Chondrocyte (in vitro differentiated cells): ENCODE results near the gene SCGB3A2. TPM values are rescaled to one million over a fixed set of nuclear protein-coding genes. Genes with fewer than 3 reads are reported as not detected.

Experiments used
- DNase-seq: peaks from one replicate; pipeline ENCODE4 v3.0.0; 2021; ENCODE audit warnings: mixed read lengths, low spot score
- H3K27ac Mint-ChIP-seq: one replicate; pipeline ENCODE4 v1.8.0; 2021; ENCODE audit warnings: mild to moderate bottlenecking, moderate library complexity, mixed read lengths; ENCODE audit not compliant: unreplicated experiment
- H3K27me3 Mint-ChIP-seq: 2 replicates; pipeline ENCODE4 v1.8.0; 2021; ENCODE audit warnings: low read depth, mixed read lengths
- H3K36me3 Mint-ChIP-seq: 2 replicates; pipeline ENCODE4 v1.8.0; 2021; ENCODE audit warnings: low read depth, mixed read lengths
- H3K4me1 Mint-ChIP-seq: 2 replicates; pipeline ENCODE4 v1.8.0; 2021; ENCODE audit warnings: low read depth, mild to moderate bottlenecking, mixed read lengths
- H3K4me3 Mint-ChIP-seq: one replicate; pipeline ENCODE4 v1.8.0; 2021; ENCODE audit warnings: mild to moderate bottlenecking, moderate library complexity, mixed read lengths; ENCODE audit not compliant: unreplicated experiment
- H3K9me3 Mint-ChIP-seq: 2 replicates; pipeline ENCODE4 v1.8.0; 2021; ENCODE audit warnings: low read depth, mixed read lengths
- long read RNA-seq: library from polyadenylated mRNA; stranded (forward); transcript quantifications from one replicate; pipeline ENCODE4 v2.0.0, GENCODE V29; 2021
- total RNA-seq: library from RNA; stranded (reverse); gene quantifications from 3 replicates; pipeline ENCODE4 v1.2.1, GENCODE V29; 2021
- TF ChIP-seq, protein P1 (sequence below): fragments of 200-600 bp; sonication (generic); IDR thresholded peaks from 2 replicates; pipeline ENCODE4 v1.5.0; 2021; ENCODE audit warnings: antibody characterized with exemption, mild to moderate bottlenecking, moderate library complexity

Gene SCGB3A2
- total RNA-seq, result not detected in 3 replicates
- long read RNA-seq, result 0 reads

DNA sequence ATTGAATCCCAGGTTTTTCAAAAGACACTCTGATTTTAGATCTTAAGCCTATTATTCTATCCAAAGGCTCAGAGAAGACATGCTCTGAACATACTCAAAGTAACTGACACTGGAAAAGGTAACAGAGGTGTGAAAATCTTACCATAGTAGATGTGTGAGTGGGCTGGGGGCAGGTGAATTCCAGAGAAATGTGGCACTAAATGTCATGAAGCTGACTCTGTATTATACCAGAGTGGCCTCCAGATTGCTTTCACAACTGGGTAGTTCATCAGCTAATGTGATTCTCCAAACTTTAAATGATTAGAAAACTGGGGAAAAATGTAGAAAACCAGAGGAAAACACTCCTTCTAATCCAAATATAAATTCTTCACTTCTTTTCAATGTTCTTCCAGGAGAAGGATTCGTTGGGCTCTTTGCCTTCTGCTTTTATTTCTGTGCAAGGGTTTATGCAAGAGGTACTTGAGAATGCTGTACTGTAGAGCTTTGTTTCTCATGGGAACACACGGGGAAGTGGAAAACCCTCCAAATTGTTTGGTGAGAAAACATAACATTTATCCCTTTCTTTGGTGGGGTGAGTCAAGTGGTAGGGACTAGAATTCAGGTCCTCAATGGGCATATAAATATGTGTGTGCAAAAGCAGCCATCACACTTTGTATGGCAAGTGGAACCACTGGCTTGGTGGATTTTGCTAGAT is at the start of gene SCGB3A2:
SCGB3A2 (plus strand) TSS at position 646 of the 694 bp plus-strand sequence. CDS start 93 bp downstream, outside the sequence.
- TF ChIP-seq, protein P1, sequence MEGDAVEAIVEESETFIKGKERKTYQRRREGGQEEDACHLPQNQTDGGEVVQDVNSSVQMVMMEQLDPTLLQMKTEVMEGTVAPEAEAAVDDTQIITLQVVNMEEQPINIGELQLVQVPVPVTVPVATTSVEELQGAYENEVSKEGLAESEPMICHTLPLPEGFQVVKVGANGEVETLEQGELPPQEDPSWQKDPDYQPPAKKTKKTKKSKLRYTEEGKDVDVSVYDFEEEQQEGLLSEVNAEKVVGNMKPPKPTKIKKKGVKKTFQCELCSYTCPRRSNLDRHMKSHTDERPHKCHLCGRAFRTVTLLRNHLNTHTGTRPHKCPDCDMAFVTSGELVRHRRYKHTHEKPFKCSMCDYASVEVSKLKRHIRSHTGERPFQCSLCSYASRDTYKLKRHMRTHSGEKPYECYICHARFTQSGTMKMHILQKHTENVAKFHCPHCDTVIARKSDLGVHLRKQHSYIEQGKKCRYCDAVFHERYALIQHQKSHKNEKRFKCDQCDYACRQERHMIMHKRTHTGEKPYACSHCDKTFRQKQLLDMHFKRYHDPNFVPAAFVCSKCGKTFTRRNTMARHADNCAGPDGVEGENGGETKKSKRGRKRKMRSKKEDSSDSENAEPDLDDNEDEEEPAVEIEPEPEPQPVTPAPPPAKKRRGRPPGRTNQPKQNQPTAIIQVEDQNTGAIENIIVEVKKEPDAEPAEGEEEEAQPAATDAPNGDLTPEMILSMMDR, result no peak
- DNase-seq, result no peak
- peaks cover 9% of the 10 kb centered on the region for H3K36me3 Mint-ChIP-seq
- H3K9me3 Mint-ChIP-seq, result no peaks in the 10 kb centered on the region
- H3K4me3 Mint-ChIP-seq, result no peak within 1 kb of the TSS
- H3K27me3 Mint-ChIP-seq, result peaks cover 78% of the 10 kb centered on the region
- H3K4me1 Mint-ChIP-seq, result peaks cover 7% of the 10 kb centered on the region
- no peak within 1 kb of the TSS for H3K27ac Mint-ChIP-seq

GRCh38 chr5:147830035-147830434 is 48.5 kb upstream of the SCGB3A2 start:
- Mint-ChIP-seq H3K27me3 (peaks cover 25% of the 10 kb centered on the region), H3K36me3 (peaks cover 1% of the 10 kb centered on the region), H3K27ac (no peak overlapping the region), H3K4me3 (no peak overlapping the region), H3K9me3 (no peaks in the 10 kb centered on the region), H3K4me1 (no peaks in the 10 kb centered on the region)
- TF ChIP-seq, protein P1, result no peak
- no peak for DNase-seq

- Mint-ChIP-seq H3K36me3 (peaks cover 1% of the 10 kb centered on the region), H3K4me1 (no peaks in the 10 kb centered on the region), H3K27ac (no peak within 1 kb of the TSS), H3K27me3 (peaks cover 24% of the 10 kb centered on the region), H3K4me3 (no peak within 1 kb of the TSS), H3K9me3 (no peaks in the 10 kb centered on the region)
- DNase-seq, result no peak
- TF ChIP-seq, protein P1, result no peak
Observed at GRCh38 chr5:147831465-147831864, 47.0 kb upstream of the SCGB3A2 start, which contains the start of gene SPINK1. Gene SPINK1, minus strand, starts transcription at chr5:147831671. Its CDS starts 94 bp downstream, at chr5:147831577.

DNA sequence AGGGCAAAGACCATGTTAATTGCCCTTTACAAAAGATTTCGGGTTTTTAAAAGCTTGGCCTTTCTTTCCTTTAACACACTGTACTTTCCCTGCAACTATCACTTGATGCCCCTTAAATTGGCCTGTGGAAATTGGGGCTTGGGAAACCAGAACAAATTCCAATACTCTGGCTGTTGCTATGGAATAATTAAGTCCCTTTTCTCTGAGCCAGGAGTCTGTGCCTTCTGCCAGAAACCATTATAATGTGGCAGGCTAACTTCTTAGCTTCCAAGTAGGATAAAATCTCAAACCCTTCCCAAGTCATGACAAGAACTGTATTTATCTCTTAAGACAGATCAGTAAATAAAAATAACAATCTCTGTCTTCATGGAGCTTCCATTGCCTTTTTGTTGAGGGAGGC is 46.0 kb upstream of the SCGB3A2 start:
- H3K27me3 Mint-ChIP-seq, result peaks cover 22% of the 10 kb centered on the region
- TF ChIP-seq, protein P1, result no peak
- H3K9me3 Mint-ChIP-seq, result no peaks in the 10 kb centered on the region
- no peak overlapping the region for H3K27ac Mint-ChIP-seq
- no peak for DNase-seq
- no peaks in the 10 kb centered on the region for H3K4me1 Mint-ChIP-seq
- H3K36me3 Mint-ChIP-seq, result peaks cover 1% of the 10 kb centered on the region
- H3K4me3 Mint-ChIP-seq, result no peak overlapping the region

GRCh38 chr5:147835386-147835798 is 43.1 kb upstream of the SCGB3A2 start:
- DNase-seq, result no peak
- TF ChIP-seq, protein P1, result no peak
- Mint-ChIP-seq H3K36me3 (peaks cover 1% of the 10 kb centered on the region), H3K27ac (no peak overlapping the region), H3K9me3 (no peaks in the 10 kb centered on the region), H3K27me3 (peaks cover 18% of the 10 kb centered on the region), H3K4me3 (no peak overlapping the region), H3K4me1 (no peaks in the 10 kb centered on the region)
